Colonic mucosa (tissue), 4 donors: ENCODE measurements around the gene F2R. TPM values are rescaled to one million over a fixed set of nuclear protein-coding genes. Genes with fewer than 3 reads are reported as not detected.
"Not testable (repeated sequence)": the region's sequence is repeated elsewhere in the genome, so short reads cannot be mapped to it uniquely, and the experiment has no call there.

Source experiments
- DNase-seq: peaks from one replicate; pipeline ENCODE4 v3.0.0-alpha.2; 2020
- H3K27ac ChIP-seq: fragments of 200-600 bp; one replicate; pipeline ENCODE4 v1.8.0; 2021
- H3K27me3 ChIP-seq: fragments of 200-600 bp; one replicate; pipeline ENCODE4 v1.8.0; 2021
- H3K36me3 ChIP-seq: fragments of 200-600 bp; one replicate; pipeline ENCODE4 v1.8.0; 2021
- H3K4me1 ChIP-seq: fragments of 200-600 bp; one replicate; pipeline ENCODE4 v1.8.0; 2021; ENCODE audit warnings: mild to moderate bottlenecking
- H3K4me3 ChIP-seq: fragments of 200-600 bp; one replicate; pipeline ENCODE4 v1.8.0; 2021
- H3K9ac ChIP-seq, 2 donors: one replicate each; pipeline ENCODE4 v1.7.0; 2013; ENCODE audit warnings: control low read depth in 2 of 2, low read depth in 2 of 2, low read length in 2 of 2
- H3K9me3 ChIP-seq: fragments of 200-600 bp; one replicate; pipeline ENCODE4 v1.8.0; 2021
- intact Hi-C: fragments of 100-400 bp; cut with DNase I; formaldehyde crosslinking; loops from one replicate; pipeline ENCODE4 v1.14.1; 2022
- total RNA-seq, 2 donors: library from RNA; stranded (reverse); fragmentation: NEBNext Ultra II Directional in 1 of 2; extraction: Animal tissue kit (Norgen Biotek cat#: 25700) in 1 of 2; gene quantifications; one replicate each; pipeline ENCODE4 v1.2.1, GENCODE V29; 2021
- TF ChIP-seq, protein P1 (sequence below): fragments of 200-600 bp; IDR thresholded peaks from one replicate; pipeline ENCODE4 v1.8.0; 2022; ENCODE audit warnings: antibody characterized with exemption, mild to moderate bottlenecking
- donor health status: healthy.
- donor health status: DM: no; HTN: no; CAD: no.
- donor health status: DM: no; HTN: no; CAD: no.

F2R gene
- total RNA-seq, 2 donors from 2014 or later: 3.6 to 8.1 TPM

DNA sequence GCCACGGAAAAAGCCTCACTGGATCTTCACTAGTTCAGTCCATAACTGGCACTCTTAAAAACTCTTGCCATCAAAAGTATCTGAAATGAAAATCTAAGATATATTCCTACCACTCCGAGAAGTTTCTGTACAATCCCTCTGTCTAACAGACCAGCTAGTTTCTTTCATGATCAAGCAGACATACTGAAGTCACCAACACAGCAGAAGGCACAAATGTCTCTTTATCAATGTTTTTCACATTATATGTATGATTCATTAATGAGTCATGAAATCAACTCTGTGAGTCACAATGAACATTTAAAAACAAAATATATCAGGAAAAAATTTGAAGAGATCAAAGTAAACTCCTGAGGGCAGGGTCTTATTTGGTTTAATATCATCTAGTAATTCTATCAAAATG is 50.8 kb downstream of the F2R start:
- H3K4me3 ChIP-seq: no peak overlapping the region
- H3K9me3 ChIP-seq: no peaks in the 10 kb centered on the region
- no peaks in the 10 kb centered on the region for H3K36me3 ChIP-seq
- no peaks in the 10 kb centered on the region for H3K4me1 ChIP-seq
- H3K27me3 ChIP-seq: no peaks in the 10 kb centered on the region
- no peak overlapping the region for H3K9ac ChIP-seq
- DNase-seq: no peak
- TF ChIP-seq, protein P1, sequence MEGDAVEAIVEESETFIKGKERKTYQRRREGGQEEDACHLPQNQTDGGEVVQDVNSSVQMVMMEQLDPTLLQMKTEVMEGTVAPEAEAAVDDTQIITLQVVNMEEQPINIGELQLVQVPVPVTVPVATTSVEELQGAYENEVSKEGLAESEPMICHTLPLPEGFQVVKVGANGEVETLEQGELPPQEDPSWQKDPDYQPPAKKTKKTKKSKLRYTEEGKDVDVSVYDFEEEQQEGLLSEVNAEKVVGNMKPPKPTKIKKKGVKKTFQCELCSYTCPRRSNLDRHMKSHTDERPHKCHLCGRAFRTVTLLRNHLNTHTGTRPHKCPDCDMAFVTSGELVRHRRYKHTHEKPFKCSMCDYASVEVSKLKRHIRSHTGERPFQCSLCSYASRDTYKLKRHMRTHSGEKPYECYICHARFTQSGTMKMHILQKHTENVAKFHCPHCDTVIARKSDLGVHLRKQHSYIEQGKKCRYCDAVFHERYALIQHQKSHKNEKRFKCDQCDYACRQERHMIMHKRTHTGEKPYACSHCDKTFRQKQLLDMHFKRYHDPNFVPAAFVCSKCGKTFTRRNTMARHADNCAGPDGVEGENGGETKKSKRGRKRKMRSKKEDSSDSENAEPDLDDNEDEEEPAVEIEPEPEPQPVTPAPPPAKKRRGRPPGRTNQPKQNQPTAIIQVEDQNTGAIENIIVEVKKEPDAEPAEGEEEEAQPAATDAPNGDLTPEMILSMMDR: no peak
- intact Hi-C loops: no loop called here
- no peak overlapping the region for H3K27ac ChIP-seq

DNA sequence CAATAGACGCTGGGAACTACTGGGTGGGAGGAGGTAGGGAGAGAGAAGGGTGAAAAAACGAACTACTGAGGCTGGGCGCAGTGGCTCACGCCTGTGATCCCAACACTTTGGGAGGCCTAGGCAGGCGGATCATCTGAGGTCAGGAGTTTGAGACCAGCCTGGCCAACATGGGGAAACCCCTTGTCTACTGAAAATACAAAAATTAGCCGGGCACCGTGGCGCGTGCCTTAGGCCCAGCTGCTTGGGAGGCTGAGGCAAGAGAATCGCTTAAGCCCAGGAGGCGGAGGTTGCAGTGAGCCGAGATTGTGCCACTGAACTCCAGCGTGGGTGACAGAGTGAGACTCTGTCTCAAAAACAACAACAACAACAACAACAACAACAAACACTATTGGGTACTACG is 55.1 kb downstream of the F2R start:
- not testable (repeated sequence) for H3K27ac ChIP-seq, H3K36me3 ChIP-seq, DNase-seq, H3K9ac ChIP-seq, H3K4me3 ChIP-seq, H3K9me3 ChIP-seq, H3K4me1 ChIP-seq, H3K27me3 ChIP-seq
- intact Hi-C loops: loop anchor here (5.0 kb wide), 1 partner anchor 54 kb away; the partner anchor contains the start of gene F2R

GRCh38 chr5:76771705-76772405 is 55.9 kb downstream of the F2R start:
- no peaks in the 10 kb centered on the region for H3K36me3 ChIP-seq
- H3K27ac ChIP-seq: no peak overlapping the region
- intact Hi-C loops: loop anchor here (5.0 kb wide), 1 partner anchor 55 kb away; the partner anchor contains the start of gene F2R
- no peaks in the 10 kb centered on the region for H3K4me1 ChIP-seq
- H3K4me3 ChIP-seq: no peak overlapping the region
- no peak for DNase-seq
- H3K9me3 ChIP-seq: no peaks in the 10 kb centered on the region
- H3K9ac ChIP-seq: no peak overlapping the region
- TF ChIP-seq, protein P1: no peak
- no peaks in the 10 kb centered on the region for H3K27me3 ChIP-seq

- intact Hi-C loops: loop anchor here (2.0 kb wide), 1 partner anchor 175 kb away; no protein-coding TSS in a partner anchor
- H3K9me3 ChIP-seq: no peaks in the 10 kb centered on the region
- H3K36me3 ChIP-seq: no peaks in the 10 kb centered on the region
- H3K9ac ChIP-seq: no peak overlapping the region
- TF ChIP-seq, protein P1: no peak
- no peak overlapping the region for H3K27ac ChIP-seq
- no peaks in the 10 kb centered on the region for H3K4me1 ChIP-seq
- no peak for DNase-seq
- no peak overlapping the region for H3K4me3 ChIP-seq
- no peaks in the 10 kb centered on the region for H3K27me3 ChIP-seq
These were observed 60.0 kb downstream of the F2R start for GRCh38 chr5:76775921-76776320.

DNA sequence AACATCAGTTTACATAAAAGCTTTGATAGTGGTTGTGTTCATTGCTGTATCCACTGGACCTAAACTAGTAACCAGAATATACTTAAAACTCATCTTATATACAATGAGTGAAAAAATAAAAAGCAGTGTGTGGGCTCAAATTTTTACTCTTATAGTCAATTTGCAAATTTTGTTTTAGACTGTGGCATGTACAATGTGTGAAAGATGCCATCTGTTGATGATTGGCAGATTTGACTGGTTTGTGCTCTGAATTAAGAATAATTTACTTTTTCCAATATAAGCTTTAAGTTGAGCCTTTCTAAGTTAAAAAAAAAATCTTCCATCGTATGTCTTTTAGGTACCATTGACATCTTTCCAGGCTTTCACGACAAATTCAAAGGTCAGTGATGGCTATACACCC is 60.5 kb downstream of the F2R start:
- H3K27ac ChIP-seq: no peak overlapping the region
- DNase-seq: no peak
- no peaks in the 10 kb centered on the region for H3K9me3 ChIP-seq
- no peak overlapping the region for H3K9ac ChIP-seq
- H3K27me3 ChIP-seq: no peaks in the 10 kb centered on the region
- no peak overlapping the region for H3K4me3 ChIP-seq
- TF ChIP-seq, protein P1: no peak
- H3K36me3 ChIP-seq: no peaks in the 10 kb centered on the region
- no peaks in the 10 kb centered on the region for H3K4me1 ChIP-seq
- intact Hi-C loops: no loop called here

DNA sequence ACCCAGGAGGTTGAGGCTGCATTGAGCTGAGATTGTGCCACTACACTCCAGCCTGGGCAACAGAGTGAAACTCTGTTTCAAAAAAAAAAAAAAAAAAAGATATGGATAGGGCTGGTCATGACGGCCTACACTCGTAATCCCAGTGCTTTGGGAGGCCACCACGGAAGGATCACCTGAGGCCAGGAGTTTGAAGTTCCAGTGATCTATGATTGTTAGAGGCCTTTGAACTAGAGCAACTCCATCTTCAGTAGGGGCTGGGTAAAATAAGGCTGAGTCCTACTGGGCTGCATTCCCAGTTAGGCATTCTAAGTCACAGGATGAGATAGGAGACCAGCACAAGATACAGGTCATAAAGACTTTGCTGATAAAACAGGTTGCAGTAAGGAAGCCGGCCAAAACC is 64.7 kb downstream of the F2R start:
- H3K27ac ChIP-seq, DNase-seq, H3K9me3 ChIP-seq, H3K9ac ChIP-seq, H3K4me1 ChIP-seq, H3K36me3 ChIP-seq, H3K4me3 ChIP-seq, H3K27me3 ChIP-seq, intact Hi-C loops: not testable (repeated sequence)
